GM12878 (cell line): Measurements from ENCODE around the gene SLC12A6. TPM values are rescaled to one million over a fixed set of nuclear protein-coding genes. Genes with fewer than 3 reads are reported as not detected.

Experiments used
- ATAC-seq: fragments of 200-7000 bp; cut with Tn5 transposase; 3 replicates; pipeline ENCODE4 v1.9.1; 2020; ENCODE audit warnings: mild to moderate bottlenecking, moderate library complexity
- BruUV-seq: library from RNA; stranded (reverse); fragments of 400-500 nt; replicated peaks from 2 replicates; lab custom pipeline; 2021; lab: Mats Ljungman, UMichigan
- CTCF ChIA-PET: fragments of 300-600 bp; sonication (Branson Sonifier 250); formaldehyde crosslinking; extraction: SDS; loops from one replicate; lab custom pipeline; 2021; ENCODE audit warnings: inconsistent platforms; lab: Yijun Ruan, JAX
- POLR2A ChIA-PET: fragments of 350-600 bp; formaldehyde crosslinking; extraction: SDS; loops from one replicate; lab custom pipeline; 2021; ENCODE audit warnings: inconsistent platforms; lab: Charles Lee
- RAD21 ChIA-PET: fragments of 300-600 bp; sonication (Branson Sonifier 250); formaldehyde crosslinking; loops from one replicate; lab custom pipeline; 2023; ENCODE audit warnings: antibody characterized with exemption; ENCODE audit not compliant: unreplicated experiment; lab: Charles Lee
- SMC1A ChIA-PET: fragments of 300-600 bp; sonication (Branson Sonifier 250); formaldehyde crosslinking; loops from one replicate; lab custom pipeline; 2023; ENCODE audit not compliant: unreplicated experiment, uncharacterized antibody; lab: Charles Lee
- DNase-seq: peaks from one replicate; pipeline ENCODE4 v3.0.0-alpha.2; 2011; ENCODE audit warnings: low read depth, low spot score
- FAIRE-seq: peaks from 3 replicates; lab custom pipeline; 2011; peaks lifted over from hg19 to GRCh38; lab: Jason Lieb, UNC
- H2AFZ ChIP-seq: 2 replicates; pipeline ENCODE4 v1.6.0; 2011; ENCODE audit warnings: low read depth, low read length, control low read depth; ENCODE audit not compliant: control insufficient read depth
- H3K27ac ChIP-seq: 2 replicates; pipeline ENCODE4 v1.5.1; 2011; ENCODE audit warnings: control low read depth; ENCODE audit not compliant: control insufficient read depth, insufficient read depth
- H3K27me3 ChIP-seq, 2 experiments: replicated peaks in 1 of 2; 2 replicates each; pipeline versions ENCODE4 v1.6.0 to v1.6.1; 2011; ENCODE audit warnings: low read length in 1 of 2; ENCODE audit not compliant: control insufficient read depth in 2 of 2, insufficient read depth in 2 of 2
- H3K36me3 ChIP-seq, 2 experiments: 2 replicates each; pipeline ENCODE4 v1.5.1; 2011; ENCODE audit warnings: low read length in 1 of 2; ENCODE audit not compliant: control insufficient read depth in 2 of 2, insufficient read depth in 2 of 2
- H3K4me1 ChIP-seq: 2 replicates; pipeline ENCODE4 v1.6.1; 2011; ENCODE audit warnings: mild to moderate bottlenecking, low read length, moderate library complexity, mixed read lengths; ENCODE audit not compliant: control insufficient read depth, insufficient read depth
- H3K4me2 ChIP-seq: 2 replicates; pipeline ENCODE4 v1.6.0; 2011; ENCODE audit warnings: control low read depth; ENCODE audit not compliant: control insufficient read depth, insufficient read depth
- H3K4me3 ChIP-seq: fragments of 200-600 bp; sonication (generic); 2 replicates; pipeline ENCODE4 v1.5.1; 2016
- H3K79me2 ChIP-seq: 2 replicates; pipeline ENCODE4 v1.6.0; 2011; ENCODE audit warnings: low read length; ENCODE audit not compliant: control insufficient read depth, insufficient read depth
- H3K9ac ChIP-seq: 2 replicates; pipeline ENCODE4 v1.8.0; 2011; ENCODE audit warnings: low read length, control low read depth, mixed read lengths; ENCODE audit not compliant: control insufficient read depth, insufficient read depth
- H3K9me3 ChIP-seq: replicated peaks from 3 replicates; pipeline ENCODE4 v1.5.1; 2011; ENCODE audit warnings: mild to moderate bottlenecking, low read length; ENCODE audit not compliant: control insufficient read depth, insufficient read depth
- H4K20me1 ChIP-seq: 2 replicates; pipeline ENCODE4 v1.6.0; 2011; ENCODE audit not compliant: control insufficient read depth, insufficient read depth
- ATF3 ChIP-seq: IDR thresholded peaks from 2 replicates; pipeline ENCODE4 v1.6.1; 2011; ENCODE audit warnings: low read depth, mild to moderate bottlenecking, low read length, moderate library complexity, borderline replicate concordance; ENCODE audit errors: extremely low read depth
- BCL11A ChIP-seq: IDR thresholded peaks from 2 replicates; pipeline ENCODE4 v1.6.1; 2011; ENCODE audit warnings: low read depth, low read length
- EZH2 ChIP-seq: IDR thresholded peaks from 2 replicates; pipeline ENCODE4 v1.6.1; 2012; ENCODE audit warnings: low read depth, mild to moderate bottlenecking, control low read depth, inconsistent platforms, low read length, borderline replicate concordance; ENCODE audit not compliant: control insufficient read depth
- KDM1A ChIP-seq: fragments of 200-600 bp; sonication (generic); IDR thresholded peaks from 2 replicates; pipeline ENCODE4 v1.6.1; 2016; ENCODE audit warnings: borderline replicate concordance
- LARP7 ChIP-seq: fragments of 450-650 bp; IDR thresholded peaks from 2 replicates; pipeline ENCODE4 v1.6.1; 2017; ENCODE audit warnings: mild to moderate bottlenecking
- MLLT1 ChIP-seq: fragments of 450-650 bp; IDR thresholded peaks from 2 replicates; pipeline ENCODE4 v1.6.1; 2016; ENCODE audit warnings: mild to moderate bottlenecking
- RAD51 ChIP-seq: fragments of 450-650 bp; IDR thresholded peaks from 2 replicates; pipeline ENCODE4 v1.6.1; 2016; ENCODE audit warnings: moderate library complexity, mild to moderate bottlenecking, inconsistent platforms
- SMAD5 ChIP-seq: IDR thresholded peaks from 2 replicates; pipeline ENCODE4 v1.6.1; 2016; ENCODE audit warnings: antibody characterized with exemption, low read depth
- SUZ12 ChIP-seq: fragments of 200-600 bp; sonication (generic); IDR thresholded peaks from one replicate; pipeline ENCODE4 v1.6.1; 2018; ENCODE audit warnings: antibody characterized with exemption, mild to moderate bottlenecking; ENCODE audit not compliant: unreplicated experiment
- ZNF217 ChIP-seq: fragments of 450-650 bp; IDR thresholded peaks from 2 replicates; pipeline ENCODE4 v1.6.1; 2017; ENCODE audit warnings: antibody characterized with exemption, mild to moderate bottlenecking
- ZNF687 ChIP-seq: fragments of 450-650 bp; IDR thresholded peaks from 2 replicates; pipeline ENCODE4 v1.6.1; 2017; ENCODE audit warnings: mild to moderate bottlenecking, moderate library complexity
- WGBS: methylation state at CpG from one replicate; pipeline ENCODE4 v1.1.6; 2016; ENCODE audit warnings: low lambda C conversion rate; ENCODE audit not compliant: insufficient replicate concordance, insufficient coverage; ENCODE audit errors: missing lambda C conversion rate; 5-methylcytosine and 5-hydroxymethylcytosine counted together
- in situ Hi-C: fragments of 300-500 bp; cut with MboI; formaldehyde crosslinking; loops from 9 replicates; pipeline ENCODE4 v1.14.3; 2018; ENCODE audit warnings: mixed read lengths
- intact Hi-C: fragments of 100-400 bp; cut with micrococcal nuclease; formaldehyde crosslinking; loops from one replicate; pipeline ENCODE4 v1.14.2; 2022; ENCODE audit not compliant: unreplicated experiment
- polyA plus RNA-seq, 11 experiments: library from polyadenylated mRNA; depleted of rRNA in 4 of 11; unstranded in 6 of 11; stranded (reverse) in 5 of 11; fragments of >200 nt; fragmentation: Nextera tagmentation in 4 of 11; fragmentation: Illumina TruSeq in 1 of 11; extraction: Ambion mirVana in 4 of 11; extraction: Trizol in 1 of 11; gene quantifications; 1 replicate in 1 of 11; 2 replicates in 10 of 11; pipeline versions ENCODE4 v1.2.1 to v1.2.3, GENCODE V29; 2011 to 2016; ENCODE audit warnings: inconsistent platforms in 2 of 11, missing spikeins in 2 of 11, low read depth in 1 of 11
- total RNA-seq, 4 experiments: library from RNA; depleted of rRNA in 3 of 4; stranded (reverse); fragments of >200 nt in 3 of 4; fragmentation: Illumina TruSeq in 1 of 4; extraction: Trizol in 1 of 4; gene quantifications; 2 replicates each; pipeline versions ENCODE4 v1.2.1 to v1.2.3, GENCODE V29; 2013 to 2021

The SLC12A6 gene
- total and polyA plus RNA-seq, 10 of the 15 experiments (the other 5 are each of a cell fraction or from before 2014, with no cell fraction given), result 4.7 to 94.4 (median 34.2) TPM

GRCh38 chr15:34243226-34243625 lies 94.4 kb downstream of the SLC12A6 start:
- Histone ChIP-seq H3K4me2 (no peak overlapping the region), H3K36me3 (peaks cover 0 to 42% of the 10 kb centered on the region in 2 experiments), H3K79me2 (no peaks in the 10 kb centered on the region), H3K9me3 (no peaks in the 10 kb centered on the region), H3K27ac (no peak overlapping the region), H3K4me1 (peaks cover 5% of the 10 kb centered on the region), H3K4me3 (no peak overlapping the region), H3K27me3 (no peaks in the 10 kb centered on the region), H2AFZ (no peak overlapping the region), H4K20me1 (no peaks in the 10 kb centered on the region), H3K9ac (no peak overlapping the region)
- intact Hi-C loops (loop anchor here (5.0 kb wide), 2 partner anchors 94 to 344 kb away; partner anchors contain the start of gene SLC12A6), in situ Hi-C loops (loop anchor here (25.0 kb wide), 1 partner anchor 344 kb away; the partner anchor contains the start of gene GOLGA8B)
- TF ChIP-seq ZNF687 (no peak), KDM1A (no peak), SUZ12 (no peak), LARP7 (no peak), SMAD5 (no peak), EZH2 (no peak), RAD51 (no peak), ZNF217 (no peak), BCL11A (no peak), MLLT1 (no peak), ATF3 (no peak)
- ChIA-PET CTCF (interaction anchor here (0.6 to 5.0 kb wide), 6 partner anchors 11 to 344 kb away, joined by 3 to 66 read pairs (median 16); partner anchors contain the start of genes LPCAT4 and SLC12A6), RAD21 (interaction anchor here (2.1 to 3.5 kb wide), 3 partner anchors 87 to 125 kb away, joined by 10 to 16 read pairs (median 13); partner anchors contain the start of genes NOP10 and NUTM1), POLR2A (no interaction called here), SMC1A (interaction anchor here (1.3 to 3.3 kb wide), 4 partner anchors 10 to 125 kb away, joined by 3 to 22 read pairs (median 3); partner anchors contain the start of gene LPCAT4)
- FAIRE-seq (no peak), DNase-seq (no peak), ATAC-seq (no peak)
- no TSS peak for BruUV-seq
- 84% methylated on average over 3 of the region's 3 CpGs for WGBS
